Omental fat pad (tissue), 4 donors: ENCODE data around the gene COL4A2. TPM values are rescaled to one million over a fixed set of nuclear protein-coding genes. Genes with fewer than 3 reads are reported as not detected.

Experiments
- ATAC-seq: fragments of 150-250 bp; one replicate; pipeline ENCODE4 v1.9.1; 2016; ENCODE audit warnings: mild to moderate bottlenecking, moderate library complexity; ENCODE audit not compliant: low FRiP score
- DNase-seq: peaks from one replicate; pipeline ENCODE4 v3.0.0-alpha.2; 2019; ENCODE audit warnings: low spot score
- CTCF ChIP-seq, 3 donors: fragments of 450-650 bp; IDR thresholded peaks; one replicate each; pipeline ENCODE4 v1.5.1; 2016 to 2017; ENCODE audit warnings: antibody characterized with exemption in 3 of 3, mild to moderate bottlenecking in 3 of 3, moderate library complexity in 2 of 3
- total RNA-seq, 4 donors: library from RNA; depleted of rRNA; stranded (reverse); fragments of >200 nt; gene quantifications; one replicate each; pipeline ENCODE4 v1.1.0, GENCODE V29; 2016

COL4A2 gene
- total RNA-seq, 4 donors from 2014 or later = 380 to 788 (median 684) TPM

GRCh38 chr13:110546378-110546777 lies 239.3 kb downstream of the COL4A2 start:
- ATAC-seq (no peak), DNase-seq (no peak)
- no peak for TF ChIP-seq CTCF (IDR thresholded peaks at IDR 0.05)

- DNase-seq (peak; percentile 58), ATAC-seq (peak; percentile 70)
- no peak for TF ChIP-seq CTCF (IDR thresholded peaks at IDR 0.05)
These were observed 239.8 kb downstream of the COL4A2 start for GRCh38 chr13:110546926-110547325.

GRCh38 chr13:110548891-110549794 lies 242.1 kb downstream of the COL4A2 start:
- DNase-seq (no peak), ATAC-seq (no peak)
- TF ChIP-seq CTCF (IDR thresholded peaks at IDR 0.05) = no peak

- ATAC-seq (no peak), DNase-seq (no peak)
- TF ChIP-seq CTCF (IDR thresholded peaks at IDR 0.05) = no peak
These were observed 242.7 kb downstream of the COL4A2 start for GRCh38 chr13:110549795-110550160.

- DNase-seq (no peak), ATAC-seq (no peak)
- TF ChIP-seq CTCF (IDR thresholded peaks at IDR 0.05) = no peak
These were observed 244.2 kb downstream of the COL4A2 start for GRCh38 chr13:110551284-110551683.

GRCh38 chr13:110552767-110553166 lies 245.7 kb downstream of the COL4A2 start:
- ATAC-seq = no peak
- DNase-seq = no peak
- no peak for TF ChIP-seq CTCF (IDR thresholded peaks at IDR 0.05)

GRCh38 chr13:110553417-110553816 lies 246.3 kb downstream of the COL4A2 start:
- ATAC-seq (no peak), DNase-seq (no peak)
- no peak for TF ChIP-seq CTCF (IDR thresholded peaks at IDR 0.05)
